Measurements from ENCODE around the gene RAVER1.

RAVER1 gene

GRCh38 chr19:10317045-10317856, 16.1 kb downstream of the RAVER1 start:
- DNase-seq, result no peak

- no peak for DNase-seq
Observed at GRCh38 chr19:10316229-10317044, 16.9 kb downstream of the RAVER1 start.

DNA sequence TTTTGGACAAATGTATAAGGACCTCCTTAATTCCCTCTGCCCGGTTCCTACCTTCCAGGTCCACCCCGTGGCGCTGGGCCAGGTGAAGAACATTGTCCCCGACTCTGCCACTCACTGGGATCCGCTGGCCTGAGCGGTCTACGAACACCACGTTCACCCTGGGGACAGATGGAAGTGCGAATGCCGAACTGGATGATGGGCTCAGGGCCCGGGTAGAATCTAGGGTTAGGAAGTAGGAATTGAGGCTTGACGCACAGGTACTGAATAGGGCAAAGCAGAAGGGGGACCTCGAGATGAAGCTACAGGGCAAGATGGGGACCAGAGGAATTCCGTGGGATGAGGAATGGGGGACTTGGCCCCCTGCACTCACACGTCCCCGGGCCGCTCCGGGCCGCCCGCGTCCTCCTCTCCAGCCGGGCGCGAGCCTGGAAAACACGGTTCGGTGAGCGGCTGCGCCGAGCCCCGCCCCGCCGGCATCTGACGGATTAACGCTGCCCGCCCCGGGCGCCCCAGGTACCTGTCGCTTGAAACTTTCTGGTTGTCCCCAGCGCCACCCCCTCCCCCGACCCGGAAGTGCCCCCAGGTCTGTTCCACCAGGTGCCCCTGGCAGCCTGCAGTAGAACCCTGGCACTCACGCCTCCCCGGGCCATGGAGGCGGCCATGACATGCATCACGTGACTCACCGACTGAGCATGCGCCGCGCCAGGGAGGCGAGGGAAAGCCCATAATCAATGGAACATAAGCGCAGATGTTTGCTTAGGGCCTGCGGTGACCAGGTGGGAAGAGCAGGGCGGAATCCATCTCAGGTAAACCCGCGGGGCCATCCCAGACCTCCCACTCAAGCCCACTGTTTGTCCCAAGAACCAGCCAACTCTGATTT, 17.8 kb downstream of the RAVER1 start, which contains the start of gene FDX2:
Gene FDX2, minus strand, starts transcription at position 681 of the 880 bp plus-strand sequence. Its CDS starts 19 bp downstream, at position 662.
- peak; percentile 56 for DNase-seq

GRCh38 chr19:10309423-10309822, 23.9 kb downstream of the RAVER1 start, which contains the start of gene ZGLP1:
TSS of gene ZGLP1 (minus strand) at chr19:10309815.
- DNase-seq, result no peak

- no peak for DNase-seq
Observed at GRCh38 chr19:10306327-10306726, 27.0 kb downstream of the RAVER1 start.

DNA sequence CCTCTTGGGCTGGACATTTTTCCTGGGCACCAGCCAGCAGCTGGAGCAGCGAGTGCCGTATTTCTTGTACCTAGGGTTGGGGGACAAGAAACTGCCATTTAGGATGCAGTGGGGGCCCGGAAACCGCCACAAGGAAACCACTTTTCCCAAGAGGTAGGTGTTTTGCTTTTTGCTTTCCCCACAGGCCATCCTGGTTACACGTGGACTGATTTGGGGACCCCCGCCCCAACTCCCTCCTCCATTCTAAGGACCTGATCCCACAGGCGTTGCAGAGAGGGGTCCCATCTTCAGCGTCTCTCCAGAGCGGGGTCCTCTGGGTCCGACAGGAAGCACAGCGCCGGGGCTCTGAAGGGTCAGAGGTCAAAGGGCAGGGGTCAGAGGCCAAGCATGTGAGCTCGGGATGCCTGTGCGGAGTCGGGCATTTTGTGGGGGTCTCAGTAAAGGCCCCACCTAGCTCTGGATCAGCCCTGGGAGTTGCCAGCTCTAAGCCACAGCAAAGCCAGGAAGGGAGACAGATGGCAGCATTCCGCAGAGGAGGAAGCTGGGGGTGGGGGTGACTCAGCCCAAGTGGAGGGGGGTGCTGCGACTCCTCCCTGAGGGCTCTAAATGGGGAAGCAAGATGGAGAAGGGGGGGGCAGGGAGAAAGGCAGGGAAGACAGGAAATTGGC, 28.1 kb downstream of the RAVER1 start:
- no peak for DNase-seq

DNA sequence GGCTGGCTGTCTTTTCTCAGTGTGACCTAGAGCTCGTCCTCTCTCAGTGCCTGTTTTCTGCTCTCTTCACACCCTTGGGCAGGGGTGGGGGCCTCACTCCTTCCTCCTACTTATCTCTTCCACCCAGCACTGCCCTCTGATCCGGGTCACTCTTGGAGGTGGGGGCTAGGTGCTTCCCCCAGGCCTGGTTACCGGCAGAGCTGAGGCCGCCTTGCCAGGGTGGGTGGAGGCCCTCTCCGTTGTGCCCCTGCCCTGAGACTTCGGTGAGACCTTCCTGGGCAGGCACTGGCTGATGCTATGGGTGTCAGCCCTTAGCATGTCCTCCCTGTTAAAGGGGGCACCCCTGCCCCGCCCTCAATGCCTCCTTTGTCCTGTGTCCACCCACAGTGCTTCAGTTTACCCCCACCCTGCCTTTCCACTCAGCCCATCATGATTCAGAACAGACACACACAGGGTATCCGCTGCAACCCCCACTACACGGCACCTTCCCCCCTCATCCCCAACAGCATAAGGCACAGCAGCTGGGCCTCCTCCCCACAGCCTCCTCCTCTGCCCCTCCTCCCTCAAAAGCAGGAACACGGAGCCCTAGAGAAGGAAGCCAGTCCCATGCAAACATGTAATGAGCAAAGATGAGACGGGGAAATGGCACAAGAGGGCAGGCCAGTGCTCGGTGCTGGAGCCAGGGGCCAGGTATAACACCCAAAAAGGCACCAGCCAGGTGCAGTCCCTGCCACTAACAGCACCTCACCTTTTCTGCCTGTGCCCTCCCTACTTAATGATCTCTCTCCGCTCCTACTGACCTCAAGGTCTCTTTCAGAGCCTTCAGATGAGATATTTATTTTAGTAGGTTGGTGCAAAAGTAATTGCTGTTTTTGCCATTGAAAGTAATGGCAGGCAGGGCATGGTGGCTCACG, 33.5 kb downstream of the RAVER1 start:
- DNase-seq, result no peak

GRCh38 chr19:10295847-10296591, 37.3 kb downstream of the RAVER1 start:
- no peak for DNase-seq

DNA sequence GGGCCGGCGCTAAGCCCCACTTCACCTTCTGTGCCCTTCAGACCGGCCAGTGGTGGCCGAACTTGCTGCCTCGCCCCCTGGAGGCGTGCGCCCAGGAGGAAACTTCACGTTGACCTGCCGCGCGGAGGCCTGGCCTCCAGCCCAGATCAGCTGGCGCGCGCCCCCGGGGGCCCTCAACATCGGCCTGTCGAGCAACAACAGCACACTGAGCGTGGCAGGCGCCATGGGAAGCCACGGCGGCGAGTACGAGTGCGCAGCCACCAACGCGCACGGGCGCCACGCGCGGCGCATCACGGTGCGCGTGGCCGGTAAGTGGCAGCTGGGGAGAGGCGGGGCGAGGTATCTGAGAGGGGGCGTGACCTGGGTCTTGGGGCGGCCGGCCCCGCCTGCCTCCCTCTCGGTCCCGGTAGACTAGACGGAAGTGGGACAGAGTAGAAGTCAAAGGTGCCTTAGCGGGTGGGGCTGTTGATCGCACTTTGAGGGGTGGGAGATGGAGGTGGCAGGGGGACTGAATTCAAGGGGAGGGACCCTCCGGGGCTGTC, 38.0 kb downstream of the RAVER1 start:
- DNase-seq, result no peak

- DNase-seq, result no peak
Observed at GRCh38 chr19:10294368-10294697, 39.0 kb downstream of the RAVER1 start.

- DNase-seq, result no peak
Observed at GRCh38 chr19:10293637-10294367, 39.5 kb downstream of the RAVER1 start.

DNA sequence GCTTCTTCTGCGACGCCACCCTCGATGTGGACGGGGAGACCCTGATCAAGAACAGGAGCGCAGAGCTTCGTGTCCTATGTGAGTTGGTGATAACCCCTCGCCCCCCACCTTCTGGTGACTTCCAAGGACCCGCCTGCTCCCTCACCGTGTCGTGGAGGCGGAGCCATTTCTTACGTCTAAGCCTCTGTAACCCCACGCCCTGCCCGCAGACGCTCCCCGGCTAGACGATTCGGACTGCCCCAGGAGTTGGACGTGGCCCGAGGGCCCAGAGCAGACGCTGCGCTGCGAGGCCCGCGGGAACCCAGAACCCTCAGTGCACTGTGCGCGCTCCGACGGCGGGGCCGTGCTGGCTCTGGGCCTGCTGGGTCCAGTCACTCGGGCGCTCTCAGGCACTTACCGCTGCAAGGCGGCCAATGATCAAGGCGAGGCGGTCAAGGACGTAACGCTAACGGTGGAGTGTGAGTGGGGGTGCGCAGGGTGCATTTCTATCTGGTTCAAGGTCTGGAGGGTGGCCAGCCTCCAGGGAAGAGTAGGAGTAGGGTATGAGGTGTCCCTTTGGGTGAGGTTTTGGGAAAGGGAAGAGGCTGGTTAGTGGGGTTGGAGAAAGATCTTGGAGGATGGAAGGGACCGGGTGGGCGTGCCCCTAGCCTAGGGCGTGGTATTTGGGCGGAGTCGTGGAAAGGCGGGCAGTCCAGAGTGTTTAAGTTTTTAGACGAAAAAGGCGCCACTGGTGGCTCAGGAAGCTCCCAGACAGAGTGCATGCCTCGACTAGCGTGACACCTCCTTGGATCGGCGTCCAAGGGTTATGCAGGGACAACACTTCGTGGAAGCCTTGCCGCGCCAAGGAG, 40.3 kb downstream of the RAVER1 start:
- no peak for DNase-seq

- peak; percentile 30 for DNase-seq
Observed at GRCh38 chr19:10292206-10292788, 41.0 kb downstream of the RAVER1 start.

- no peak for DNase-seq
Observed at GRCh38 chr19:10291554-10292205, 41.6 kb downstream of the RAVER1 start.

- peak; percentile 10 for DNase-seq
Observed at GRCh38 chr19:10290876-10291553, 42.3 kb downstream of the RAVER1 start.

GRCh38 chr19:10290357-10290875, 42.9 kb downstream of the RAVER1 start:
- no peak for DNase-seq

Measured in kidney glomerular epithelial cell (primary cell).